ENCODE measurements around the gene GNMT.

GRCh38 chr6:42962502-42963178 lies 2.1 kb downstream of the GNMT start:
- no peak for TF ChIP-seq CTCF (conservative IDR thresholded peaks at IDR 0.05; ENCODE audit: low read depth, low read length)
- no peak for TF ChIP-seq EZH2 (IDR thresholded peaks at IDR 0.05; ENCODE audit: borderline replicate concordance, low read depth, low read length, poor library complexity, severe bottlenecking)

All from A673 (cell line).